Stimulated activated CD8-positive, alpha-beta memory T cell treated with anti-CD3 and anti-CD28 coated beads, Interleukin-4, amount 100 ng/mL, for 48 hours (primary cell): ENCODE data around the gene PTPRJ.

Experiments
- DNase-seq: peaks from one replicate; pipeline ENCODE4 v3.0.0-alpha.2; 2020

Gene PTPRJ

GRCh38 chr11:48043111-48043990, 63.0 kb downstream of the PTPRJ start:
- no peak for DNase-seq

GRCh38 chr11:48043991-48044512, 63.7 kb downstream of the PTPRJ start:
- no peak for DNase-seq

GRCh38 chr11:48044577-48044976, 64.2 kb downstream of the PTPRJ start:
- DNase-seq = no peak

DNA sequence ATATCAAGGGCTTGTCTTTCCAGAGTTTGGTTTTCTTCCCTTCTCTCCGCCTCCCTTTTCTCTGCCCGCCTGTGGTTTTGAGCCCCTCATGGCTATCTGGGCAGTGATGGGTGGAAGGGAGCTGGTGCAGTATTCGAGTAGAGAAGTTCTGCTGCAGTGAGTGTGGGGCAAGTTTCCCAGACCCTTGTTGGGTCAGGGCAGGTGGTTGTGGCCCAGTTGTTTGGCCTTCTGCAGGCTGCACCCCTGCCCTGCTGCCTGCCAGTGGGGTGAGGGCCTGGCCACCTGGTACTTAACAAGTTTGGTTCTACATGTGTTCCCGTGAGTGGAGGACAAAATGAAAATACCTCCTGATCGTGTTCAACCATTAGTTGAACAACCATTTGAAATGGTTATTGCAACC, 65.2 kb downstream of the PTPRJ start:
- DNase-seq = no peak

GRCh38 chr11:48047616-48048015, 67.3 kb downstream of the PTPRJ start:
- DNase-seq = no peak

- DNase-seq = no peak
These were observed 68.7 kb downstream of the PTPRJ start for GRCh38 chr11:48049036-48049435.

DNA sequence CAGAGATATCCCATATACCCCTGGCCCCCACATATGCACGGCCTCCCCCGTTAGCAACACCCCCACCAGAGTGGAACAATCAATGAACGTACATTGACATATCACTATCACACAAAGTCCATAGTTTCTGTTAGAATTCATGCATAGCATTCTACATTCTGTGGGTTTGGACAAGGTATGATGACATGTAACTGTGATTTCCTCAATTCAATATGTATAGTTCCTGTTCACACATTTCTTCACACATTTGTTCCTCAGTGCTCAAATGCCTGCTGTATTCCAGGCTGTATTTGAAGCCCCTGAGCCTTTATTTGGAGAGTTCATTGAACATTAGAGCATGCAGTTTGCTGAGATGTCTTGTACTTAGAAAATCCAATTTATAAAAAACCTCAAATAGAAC, 69.9 kb downstream of the PTPRJ start:
- DNase-seq = no peak

DNA sequence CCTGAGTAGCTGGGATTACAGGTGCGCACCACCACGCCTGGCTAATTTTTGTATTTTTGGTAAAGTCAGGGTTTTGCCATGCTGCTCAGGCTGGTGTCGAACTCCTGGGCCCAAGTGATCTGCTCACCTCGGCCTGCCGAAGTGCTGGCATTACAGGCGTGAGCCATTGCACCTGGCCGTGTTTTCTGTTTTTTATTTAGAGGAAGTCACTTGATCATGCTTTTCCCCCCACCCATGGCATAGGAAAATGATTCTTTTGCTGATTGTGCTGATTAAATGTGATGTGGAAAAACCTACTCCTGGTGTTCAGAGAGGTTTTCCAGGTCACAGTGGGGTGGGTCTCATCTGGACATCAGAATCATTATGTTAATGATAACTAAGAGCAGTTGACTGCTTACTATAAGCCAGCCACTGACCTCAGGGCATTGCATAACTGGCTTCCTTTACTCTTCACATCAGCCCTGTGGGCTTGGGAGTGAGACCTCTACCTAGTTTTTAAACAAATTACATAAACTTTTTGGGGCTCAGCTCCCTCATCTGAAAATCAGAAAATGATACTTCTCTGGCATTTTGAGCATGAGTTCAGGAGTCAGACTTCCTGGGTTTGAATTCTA, 71.0 kb downstream of the PTPRJ start:
- DNase-seq = no peak

- DNase-seq = no peak
These were observed 72.1 kb downstream of the PTPRJ start for GRCh38 chr11:48052183-48053044.

DNA sequence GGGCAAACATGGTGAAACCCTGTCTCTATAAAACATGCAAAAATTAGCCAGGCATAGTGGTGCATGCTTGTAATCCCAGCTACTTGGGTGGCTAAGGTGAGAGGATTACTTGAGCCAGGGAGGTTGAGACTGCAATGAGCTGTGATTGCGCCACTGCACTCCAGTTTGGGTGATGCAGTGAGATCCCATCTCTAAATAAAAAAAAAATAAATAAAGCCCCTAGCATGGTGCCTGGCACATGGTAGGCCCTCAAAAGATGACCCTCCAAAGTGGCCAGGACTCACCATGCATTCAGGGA, 74.6 kb downstream of the PTPRJ start:
- DNase-seq = no peak

- DNase-seq = peak; percentile 74
These were observed 75.2 kb downstream of the PTPRJ start for GRCh38 chr11:48055292-48056132.

DNA sequence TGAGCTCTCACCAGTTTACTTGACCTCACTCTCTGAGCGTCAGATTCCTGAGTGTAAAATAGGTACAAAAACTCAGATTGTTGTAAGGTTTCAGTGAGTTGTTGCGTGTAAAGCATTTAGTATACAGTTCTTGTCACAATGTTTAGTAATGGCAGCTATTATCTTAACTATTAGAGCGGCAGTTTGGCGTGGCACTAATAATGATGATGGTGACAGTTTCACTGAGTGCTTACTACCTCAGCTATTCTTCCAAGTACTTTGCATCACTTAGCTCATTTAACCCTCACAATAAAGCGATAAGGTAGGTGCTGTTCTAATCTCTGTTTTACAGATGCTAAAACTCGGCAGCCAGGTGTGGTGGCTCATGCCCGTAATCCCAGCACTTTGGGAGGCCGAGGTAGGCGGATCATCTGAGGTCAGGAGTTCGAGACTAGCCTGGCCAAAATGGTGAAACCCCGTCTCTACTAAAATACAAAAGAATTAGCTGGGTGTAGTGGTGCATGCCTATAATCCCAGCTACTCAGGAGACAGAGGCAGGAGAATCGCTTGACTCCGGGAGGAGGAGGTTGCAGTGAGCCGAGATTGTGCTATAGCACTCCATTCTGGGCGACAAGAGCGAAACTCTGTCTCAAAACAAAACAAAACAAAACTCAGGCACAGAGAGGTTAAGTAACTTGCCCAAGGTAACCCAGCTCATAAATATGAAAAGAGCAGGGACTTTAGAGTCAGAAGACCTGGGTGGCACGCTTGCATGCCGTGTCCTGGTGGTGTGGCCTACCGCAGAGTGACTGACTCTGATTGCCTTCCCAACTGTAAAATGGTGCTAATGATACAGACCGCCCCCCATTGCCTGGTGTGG, 76.2 kb downstream of the PTPRJ start:
- DNase-seq = no peak

- DNase-seq = no peak
These were observed 77.7 kb downstream of the PTPRJ start for GRCh38 chr11:48058064-48058463.

DNA sequence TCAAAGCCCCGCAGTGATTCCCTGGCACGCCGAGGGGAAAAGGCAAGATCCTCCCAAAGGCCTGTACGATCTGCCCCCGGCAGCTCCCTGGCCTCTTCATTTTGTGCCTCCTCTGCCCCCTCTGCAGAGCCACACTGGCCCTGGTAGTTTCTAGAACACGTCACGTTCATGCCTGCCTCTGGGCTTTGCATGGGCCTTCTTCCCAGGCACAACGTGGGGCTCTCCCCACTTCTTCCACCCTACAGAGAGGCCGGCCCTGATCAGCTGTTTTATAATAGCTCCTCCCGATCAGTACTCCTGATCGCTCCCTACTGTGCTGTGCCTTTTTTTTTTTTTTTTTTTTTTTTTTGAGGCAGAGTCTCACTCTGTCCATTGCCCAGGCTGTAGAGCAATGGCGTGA, 78.4 kb downstream of the PTPRJ start:
- DNase-seq = no peak

DNA sequence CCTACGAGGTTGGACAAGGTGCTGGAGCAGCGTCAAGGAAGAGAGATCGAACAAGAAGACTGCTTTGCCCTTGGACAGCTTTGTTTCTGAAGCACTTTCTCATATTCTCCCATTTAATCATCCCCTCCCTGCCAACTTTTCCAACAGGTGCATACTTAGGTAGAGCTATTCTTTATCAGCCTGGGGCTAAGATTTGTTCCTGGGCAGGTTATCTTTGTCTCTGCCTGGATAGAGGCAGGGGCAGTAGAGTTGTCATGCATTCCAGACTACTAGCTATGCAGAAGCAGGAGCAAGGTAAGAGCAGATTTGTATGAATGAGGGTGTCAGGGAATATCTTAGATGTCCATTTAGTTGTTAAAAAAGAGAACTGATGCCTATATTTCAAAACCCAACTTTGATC, 82.3 kb downstream of the PTPRJ start:
- DNase-seq = no peak

DNA sequence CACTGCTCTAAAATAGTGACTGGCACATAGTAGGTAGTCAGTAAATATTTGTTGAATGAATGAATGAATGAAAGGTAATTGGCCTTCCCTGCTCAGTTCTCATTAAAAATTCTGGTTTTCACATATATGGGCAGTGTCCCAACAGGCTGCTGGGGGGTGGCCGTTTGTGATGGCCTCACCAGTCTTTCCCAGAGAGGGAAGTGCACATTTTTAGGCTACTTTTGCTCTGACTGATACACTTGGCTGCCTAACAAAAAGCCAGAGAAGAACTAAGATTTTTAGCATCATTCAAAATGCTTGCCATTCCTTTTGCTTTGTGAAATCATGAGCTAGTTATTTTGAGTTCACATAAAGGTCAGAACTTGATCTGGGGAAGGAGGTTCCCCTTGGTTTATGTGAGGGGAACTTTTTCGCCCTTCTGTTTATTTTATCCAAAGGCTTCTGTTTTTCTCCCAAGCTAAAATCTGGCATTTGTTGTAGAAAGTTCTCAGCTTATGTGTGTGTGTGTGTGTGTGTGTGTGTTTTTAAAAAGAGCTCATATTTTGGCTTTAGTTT, 83.1 kb downstream of the PTPRJ start:
- no peak for DNase-seq

DNA sequence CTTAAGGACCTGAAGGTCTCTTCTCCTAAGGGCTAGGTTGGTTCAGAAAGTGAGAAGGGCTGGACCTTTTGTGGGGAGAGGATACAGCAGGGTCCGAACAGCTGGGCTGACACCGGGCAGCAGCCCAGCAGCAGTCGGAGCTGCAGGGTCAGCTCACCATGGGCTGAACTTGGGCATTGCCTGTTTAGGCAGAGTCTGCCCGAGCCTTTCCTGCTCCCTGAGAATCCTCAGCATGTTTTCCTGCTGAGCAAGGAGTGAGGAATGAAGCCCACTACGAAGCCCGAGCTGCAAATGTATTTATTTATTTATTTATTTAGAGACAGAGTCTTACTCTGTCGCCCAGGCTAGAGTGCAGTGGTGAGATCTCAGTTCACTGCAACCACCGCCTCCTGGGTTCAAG, 83.9 kb downstream of the PTPRJ start:
- DNase-seq = no peak

DNA sequence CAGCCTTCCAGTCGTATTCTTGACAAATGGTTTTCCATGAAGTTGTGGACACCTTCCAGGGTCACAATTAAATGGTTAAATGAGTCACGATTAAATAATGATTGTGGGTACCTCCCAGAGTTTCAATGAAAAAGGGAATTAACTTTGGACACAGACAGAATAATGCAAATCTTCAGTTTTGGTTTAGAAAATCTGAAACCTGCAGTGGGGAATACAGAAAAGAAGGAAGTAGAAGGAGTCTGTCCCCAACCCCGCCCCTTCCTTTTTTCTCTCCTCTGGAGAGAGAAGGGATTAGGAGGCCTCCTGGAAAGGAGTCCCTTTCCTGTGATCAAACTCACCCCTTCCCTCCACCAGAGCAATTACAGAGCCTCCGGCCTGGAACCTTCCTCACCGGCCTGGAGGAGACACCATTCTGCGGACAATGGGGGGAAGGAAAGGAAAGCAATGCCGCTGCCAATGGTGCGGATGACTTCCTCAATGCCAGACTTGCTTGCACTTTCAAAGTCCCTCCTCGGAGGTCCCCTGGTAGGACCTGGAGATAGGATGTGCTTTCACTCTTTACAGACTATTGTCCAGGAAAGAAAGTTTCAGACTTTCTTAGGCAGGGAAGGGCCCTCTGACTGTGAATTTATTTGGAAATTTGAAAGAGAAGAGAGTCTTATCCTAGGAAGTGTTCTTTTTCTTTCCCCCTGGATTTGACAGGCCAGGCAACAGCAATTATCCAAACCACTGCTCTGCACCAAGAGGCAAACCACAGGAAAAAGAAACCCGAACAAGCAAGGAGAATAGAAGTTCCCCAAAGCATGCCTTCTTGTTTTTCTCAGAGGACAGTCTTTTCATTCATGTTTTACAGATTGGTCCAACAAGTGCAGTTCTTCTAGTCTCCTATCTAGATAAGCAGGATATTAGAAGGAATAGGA, 86.8 kb downstream of the PTPRJ start:
- DNase-seq = no peak

DNA sequence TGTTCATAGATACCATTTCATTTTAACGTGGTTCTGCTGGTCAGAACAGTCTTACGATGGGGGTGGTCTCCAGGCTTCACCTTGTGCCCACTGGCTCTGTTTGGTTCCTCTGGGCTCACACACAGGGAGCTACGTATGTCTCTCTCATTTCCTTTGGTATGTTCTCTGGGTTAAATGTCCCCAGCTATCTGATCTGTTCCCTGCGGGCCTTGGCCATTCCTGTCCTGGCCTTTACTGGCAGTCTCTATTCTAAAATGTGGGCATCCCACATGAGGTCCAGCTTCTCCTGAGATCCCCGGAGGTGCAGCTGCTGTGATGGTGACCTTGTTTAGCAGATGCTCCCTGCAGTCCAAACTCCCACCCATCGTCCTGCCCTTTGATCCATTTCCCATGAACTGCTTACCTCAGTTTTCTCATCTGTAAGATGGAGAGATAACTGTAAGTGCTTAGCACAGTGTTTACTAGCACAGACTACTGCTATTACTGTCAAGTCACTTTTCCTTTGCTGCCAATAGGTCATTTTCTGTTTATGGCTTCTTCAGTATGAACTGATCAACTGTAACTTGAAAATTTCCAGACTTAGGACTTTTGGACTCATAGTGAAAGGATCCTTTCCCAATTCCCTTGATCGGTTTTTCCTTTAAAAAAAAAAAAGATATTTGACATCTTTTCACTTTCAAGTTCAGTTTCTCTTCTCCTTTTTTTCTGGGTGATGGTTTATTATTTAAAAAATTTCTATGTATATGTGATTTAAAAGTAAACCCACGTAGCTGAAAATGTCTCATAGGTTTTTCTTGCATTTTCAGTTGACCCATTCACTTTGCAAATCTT, 92.9 kb downstream of the PTPRJ start:
- DNase-seq = no peak
